ENCODE measurements around the gene ALDH2.
"Not testable (repeated sequence)": the region's sequence is repeated elsewhere in the genome, so short reads cannot be mapped to it uniquely, and the experiment has no call there.

ALDH2 gene

GRCh38 chr12:111766608-111767361 lies at the start of gene ALDH2:
TSS of gene ALDH2 (plus strand) at chr12:111766933. CDS start at chr12:111766983, 50 bp downstream.
- DNase-seq (ENCODE audit: low read depth), result peak; percentile 20

GRCh38 chr12:111719316-111719715 lies 47.4 kb upstream of the ALDH2 start:
- DNase-seq (ENCODE audit: low read depth), result not testable (repeated sequence)

- DNase-seq (ENCODE audit: low read depth), result no peak
Measured at GRCh38 chr12:111720457-111720856, 46.3 kb upstream of the ALDH2 start.

GRCh38 chr12:111723646-111724360 lies 42.9 kb upstream of the ALDH2 start:
- not testable (repeated sequence) for DNase-seq (ENCODE audit: low read depth)

- DNase-seq (ENCODE audit: low read depth), result no peak
Measured at GRCh38 chr12:111728795-111729194, 37.9 kb upstream of the ALDH2 start.

GRCh38 chr12:111730420-111730819 lies 36.3 kb upstream of the ALDH2 start:
- DNase-seq (ENCODE audit: low read depth), result no peak

- no peak for DNase-seq (ENCODE audit: low read depth)
Measured at GRCh38 chr12:111732786-111733185, 33.9 kb upstream of the ALDH2 start.

GRCh38 chr12:111733340-111733915 lies 33.3 kb upstream of the ALDH2 start:
- no peak for DNase-seq (ENCODE audit: low read depth)

- not testable (repeated sequence) for DNase-seq (ENCODE audit: low read depth)
Measured at GRCh38 chr12:111739524-111739923, 27.2 kb upstream of the ALDH2 start.

GRCh38 chr12:111741235-111741812 lies 25.4 kb upstream of the ALDH2 start:
- DNase-seq (ENCODE audit: low read depth), result no peak

GRCh38 chr12:111745211-111745610 lies 21.5 kb upstream of the ALDH2 start:
- DNase-seq (ENCODE audit: low read depth), result no peak

- DNase-seq (ENCODE audit: low read depth), result no peak
Measured at GRCh38 chr12:111747333-111747732, 19.4 kb upstream of the ALDH2 start.

- DNase-seq (ENCODE audit: low read depth), result no peak
Measured at GRCh38 chr12:111748151-111748672, 18.5 kb upstream of the ALDH2 start.

- no peak for DNase-seq (ENCODE audit: low read depth)
Measured at GRCh38 chr12:111748867-111749266, 17.9 kb upstream of the ALDH2 start.

GRCh38 chr12:111749391-111749790 lies 17.3 kb upstream of the ALDH2 start:
- no peak for DNase-seq (ENCODE audit: low read depth)

GRCh38 chr12:111753144-111753881 lies 13.4 kb upstream of the ALDH2 start:
- DNase-seq (ENCODE audit: low read depth), result no peak

GRCh38 chr12:111754671-111755070 lies 12.1 kb upstream of the ALDH2 start:
- no peak for DNase-seq (ENCODE audit: low read depth)

- DNase-seq (ENCODE audit: low read depth), result no peak
Measured at GRCh38 chr12:111756196-111756595, 10.5 kb upstream of the ALDH2 start.

- DNase-seq (ENCODE audit: low read depth), result no peak
Measured at GRCh38 chr12:111756681-111757080, 10.1 kb upstream of the ALDH2 start.

- DNase-seq (ENCODE audit: low read depth), result no peak
Measured at GRCh38 chr12:111757361-111758119, 9.2 kb upstream of the ALDH2 start.

- DNase-seq (ENCODE audit: low read depth), result no peak
Measured at GRCh38 chr12:111758120-111758561, 8.6 kb upstream of the ALDH2 start.
